Glomerular visceral epithelial cell (primary cell): ENCODE results near the gene SDHAF1.

Experiments used
- DNase-seq: peaks from one replicate; pipeline ENCODE4 v3.0.0-alpha.2; 2016; ENCODE audit errors: extremely low spot score

Gene SDHAF1

GRCh38 chr19:35986664-35987570 lies 8.1 kb upstream of the SDHAF1 start:
- no peak for DNase-seq

- no peak for DNase-seq
Measured at GRCh38 chr19:35987571-35987896, 7.5 kb upstream of the SDHAF1 start.

DNA sequence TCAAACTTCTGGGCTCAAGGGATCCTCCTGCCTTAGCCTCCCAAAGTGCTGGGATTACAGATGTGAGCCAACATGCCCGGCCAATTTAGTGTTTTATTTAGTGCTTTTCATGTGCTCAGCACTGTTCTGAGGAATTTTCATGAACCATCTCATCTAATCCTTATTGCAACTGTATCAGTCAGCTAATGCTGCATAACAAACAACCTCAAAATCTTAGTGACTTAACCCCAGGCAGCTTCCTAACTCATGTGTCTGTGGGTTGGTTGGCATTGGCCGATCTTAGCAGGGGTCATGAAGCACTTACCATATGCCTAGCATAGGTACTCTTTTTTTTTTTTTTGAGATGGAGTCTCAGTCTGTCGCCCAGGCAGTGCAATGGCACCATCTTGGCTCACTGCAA lies 6.2 kb upstream of the SDHAF1 start:
- no peak for DNase-seq

DNA sequence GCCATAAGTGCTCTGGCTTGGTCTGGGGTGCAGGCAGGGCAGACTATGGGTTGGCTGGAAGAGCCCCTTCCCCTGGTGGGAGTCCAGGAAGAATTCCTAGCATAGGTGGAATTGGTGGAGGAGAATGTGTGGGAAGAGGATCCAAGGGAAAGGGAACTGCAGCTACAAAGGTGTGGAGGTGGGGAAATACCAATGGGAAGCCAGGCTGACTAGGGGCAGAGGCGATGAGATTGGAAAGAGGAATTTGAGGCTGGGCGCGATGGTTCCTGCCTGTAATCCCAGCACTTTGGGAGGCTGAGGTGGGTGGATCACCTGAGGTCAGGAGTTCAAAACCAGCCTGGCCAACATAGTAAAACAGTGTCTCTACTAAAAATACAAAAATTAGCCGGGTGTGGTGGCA lies 4.8 kb upstream of the SDHAF1 start:
- DNase-seq: no peak

DNA sequence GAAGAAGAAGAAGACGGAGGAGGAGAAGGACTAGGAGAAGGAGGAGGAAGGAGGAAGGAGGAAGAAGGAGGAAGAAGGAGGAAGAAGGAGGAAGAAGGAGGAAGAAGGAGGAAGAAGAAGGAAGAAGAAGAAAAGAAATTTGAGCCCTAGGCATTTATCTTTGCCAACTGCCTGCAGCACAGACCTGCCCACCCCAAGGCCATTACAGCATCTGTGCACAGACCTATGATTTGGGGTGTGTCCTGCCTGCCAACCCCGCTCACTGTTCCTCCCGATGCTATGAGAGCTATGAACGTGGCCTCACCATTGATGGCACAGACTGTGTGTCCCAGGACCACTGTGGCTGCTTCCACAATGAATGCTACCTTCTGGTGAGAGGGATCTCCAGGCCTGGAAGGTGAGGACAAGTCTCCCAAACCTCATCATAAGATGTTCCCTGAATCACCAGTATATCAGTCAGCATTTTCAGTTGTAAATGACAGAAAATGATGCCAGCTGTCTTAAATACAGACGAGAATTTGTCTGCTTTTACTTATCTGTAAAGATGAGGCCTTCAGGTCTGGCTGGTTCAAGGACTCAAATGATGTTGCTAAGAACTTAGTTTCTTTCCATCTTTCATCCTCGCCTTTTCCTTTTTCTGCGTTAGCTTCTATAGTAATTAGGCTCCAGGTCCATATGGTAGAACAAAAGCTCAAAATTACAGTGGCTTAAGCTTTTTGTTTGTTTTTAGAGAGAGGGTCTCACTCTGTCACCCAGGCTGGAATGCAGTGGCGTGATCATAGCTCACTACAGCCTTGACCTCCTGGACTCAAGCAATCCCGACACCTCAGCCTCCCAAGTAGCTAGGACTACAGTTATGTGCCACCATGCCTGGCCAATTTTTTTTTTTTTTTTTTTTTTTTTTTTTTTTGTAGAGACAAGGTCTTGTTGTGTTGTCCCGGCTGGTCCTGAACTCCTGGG lies 3.9 kb upstream of the SDHAF1 start:
- DNase-seq: no peak

DNA sequence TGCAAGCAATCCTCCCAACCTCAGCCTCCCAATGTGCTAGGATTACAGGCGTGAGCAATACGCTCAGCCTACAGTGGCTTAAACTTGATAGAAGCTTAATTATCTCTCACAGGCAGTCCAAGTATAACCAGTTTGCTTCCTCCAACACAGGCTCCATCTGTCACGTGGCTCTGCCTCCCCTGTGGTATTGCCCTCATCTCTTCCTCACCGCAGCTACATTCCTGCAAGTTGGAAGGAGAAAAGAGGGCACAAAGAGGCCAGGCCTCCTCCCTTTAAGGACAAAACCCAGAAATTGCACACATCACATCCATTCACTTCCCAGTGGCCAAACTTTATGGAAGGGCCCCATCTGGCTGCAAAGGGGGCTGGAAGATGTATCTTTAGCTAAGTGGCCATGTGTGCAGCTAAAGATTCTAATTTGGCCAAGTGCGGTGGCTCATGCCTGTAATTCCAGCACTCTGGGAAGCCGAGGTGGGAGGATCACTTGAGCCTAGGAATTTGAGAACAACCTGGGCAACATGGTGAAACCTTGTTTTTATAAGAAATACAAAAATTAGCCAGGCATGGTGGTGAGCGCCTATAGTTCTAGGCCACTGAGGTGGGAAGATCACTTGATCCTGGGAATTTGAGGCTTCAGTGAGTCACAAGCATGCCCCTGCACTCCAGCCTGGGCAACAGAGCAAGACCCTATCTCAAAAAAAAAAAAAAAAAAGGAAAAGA lies 3.1 kb upstream of the SDHAF1 start:
- DNase-seq: peak; percentile 68

DNA sequence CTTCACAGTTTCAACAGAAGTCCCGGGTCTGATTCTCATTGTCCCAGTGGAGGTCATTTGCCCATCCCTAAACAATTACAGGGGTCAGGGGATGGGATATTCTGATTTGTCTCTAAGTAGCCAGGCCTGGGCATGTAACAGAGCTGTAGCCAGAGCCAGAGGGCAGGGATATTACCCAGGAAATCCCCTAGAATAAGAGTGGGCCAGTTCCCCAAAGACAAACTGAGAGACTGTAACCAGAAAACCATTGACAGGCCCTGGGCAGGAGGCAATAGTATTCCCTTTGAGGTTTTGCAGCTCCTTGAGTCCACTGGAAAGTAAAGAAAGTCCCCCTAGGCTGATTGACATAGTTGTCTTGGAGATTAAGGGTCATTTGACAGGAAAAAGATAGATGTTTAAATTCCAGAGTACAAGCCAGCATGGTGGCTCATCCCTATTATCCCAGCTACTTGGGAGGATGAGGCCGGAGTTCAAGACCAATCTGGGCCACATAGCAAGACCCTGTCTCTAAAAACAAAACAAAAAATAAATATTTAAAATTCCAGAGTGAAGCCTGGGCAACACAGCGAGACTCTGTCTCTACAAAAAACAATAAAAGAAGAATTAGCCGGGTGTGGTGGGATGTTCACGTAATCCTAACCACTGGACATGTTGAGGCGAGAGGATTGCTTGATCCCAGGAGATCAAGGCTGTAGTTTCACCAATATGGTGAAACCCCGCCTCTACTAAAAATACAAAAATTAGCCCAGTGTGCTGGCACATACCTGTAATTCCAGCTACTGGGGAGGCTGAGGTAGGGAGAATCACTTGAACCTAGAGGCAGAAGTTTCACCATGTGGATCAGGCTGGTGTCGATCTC lies 1.9 kb upstream of the SDHAF1 start:
- DNase-seq: no peak

DNA sequence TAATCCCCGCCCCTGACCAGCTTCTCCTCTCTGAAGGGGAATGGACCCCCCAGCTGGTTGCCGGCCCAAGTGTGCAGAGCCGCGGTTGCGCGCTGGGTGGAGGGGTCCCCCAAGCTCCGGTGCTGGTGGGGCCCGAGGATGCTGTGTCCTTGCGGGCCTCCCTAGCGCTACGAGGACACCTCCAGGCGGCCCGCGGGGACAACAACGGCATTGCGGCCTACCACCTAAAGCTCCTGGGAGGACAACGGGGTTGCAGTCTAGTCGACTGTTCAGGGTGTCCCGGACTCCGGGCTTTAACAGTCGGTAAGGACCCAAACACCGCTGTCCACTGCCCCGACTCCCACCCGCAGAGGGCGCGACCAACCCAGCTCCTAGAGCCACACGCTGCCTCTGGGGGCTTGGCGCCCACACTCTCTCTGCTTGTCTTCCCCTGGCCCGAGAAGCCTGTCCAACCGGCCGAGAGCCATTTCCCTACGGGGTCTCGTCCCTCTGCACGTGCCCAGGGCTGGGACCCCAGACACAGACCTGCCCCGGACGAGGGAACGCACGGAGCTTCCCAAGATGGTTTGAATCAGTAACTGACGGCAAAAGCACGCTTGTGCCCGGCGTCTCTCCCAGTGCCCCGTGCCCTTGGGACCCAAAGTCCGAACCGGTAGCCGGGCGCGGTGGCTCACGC lies 927 bp upstream of the SDHAF1 start:
- DNase-seq: no peak

GRCh38 chr19:35996777-35997176 lies 1.8 kb downstream of the SDHAF1 start:
- DNase-seq: no peak

DNA sequence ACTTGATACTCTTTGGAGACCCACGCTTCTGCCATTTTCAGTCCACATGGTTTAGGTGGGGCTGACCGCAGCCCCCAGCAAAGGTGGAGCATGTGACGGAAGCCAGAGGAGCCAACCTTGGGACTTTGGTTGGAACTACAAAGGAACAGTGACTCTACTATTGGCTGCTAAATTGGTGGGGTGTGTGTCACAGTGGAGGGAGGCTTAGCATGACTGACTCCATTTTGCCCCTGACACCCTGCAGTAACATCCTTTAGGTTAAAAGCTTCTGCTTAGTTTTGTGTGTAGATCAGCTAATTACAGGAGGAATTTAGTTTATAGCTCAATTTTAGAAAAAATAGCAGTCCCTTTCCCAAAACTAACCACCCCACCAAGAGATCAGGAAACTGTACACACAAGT lies 6.6 kb downstream of the SDHAF1 start:
- no peak for DNase-seq

DNA sequence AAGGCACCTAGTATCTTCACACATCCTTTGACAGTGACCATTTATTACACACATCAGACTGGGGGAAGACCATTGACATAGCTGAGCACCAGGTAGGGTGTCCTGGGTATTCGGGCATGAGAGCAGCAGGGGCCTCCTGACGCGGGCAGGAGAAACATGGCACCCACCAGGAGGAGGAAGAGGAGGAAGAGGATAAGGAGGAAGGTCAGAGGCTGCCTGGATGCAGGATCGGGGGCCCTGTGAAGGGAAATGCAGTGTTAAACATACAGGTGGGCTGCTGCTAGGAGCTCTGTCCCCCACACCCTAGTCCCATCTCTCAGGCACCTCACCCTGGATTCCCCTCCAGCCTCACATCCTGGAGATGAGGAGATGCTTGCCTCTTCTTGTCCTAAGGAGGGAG lies 8.3 kb downstream of the SDHAF1 start:
- DNase-seq: no peak

DNA sequence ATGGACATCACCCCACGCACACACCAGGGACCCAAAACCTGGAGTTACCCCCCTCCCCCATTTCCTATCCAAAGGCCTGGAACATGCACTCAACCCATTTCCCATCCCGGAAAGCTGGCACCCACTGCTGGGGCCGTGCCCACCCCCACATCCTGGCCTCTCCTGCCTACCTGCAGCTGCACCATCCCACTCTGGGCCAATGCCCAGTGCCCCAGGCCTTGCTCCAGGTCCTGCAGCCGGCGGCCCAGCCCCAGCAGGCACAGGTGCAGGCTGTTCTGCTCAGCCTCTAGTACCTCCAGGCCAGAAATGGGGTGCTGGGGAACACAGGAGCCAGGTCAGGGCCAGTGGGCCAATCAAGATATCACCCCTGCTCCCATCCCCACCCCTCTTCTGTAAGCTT lies 12.0 kb downstream of the SDHAF1 start:
- DNase-seq: no peak

- no peak for DNase-seq
Measured at GRCh38 chr19:36008336-36008978, 13.5 kb downstream of the SDHAF1 start, which contains the start of gene SYNE4. SYNE4 (minus strand) TSS chr19:36008813; CDS start chr19:36008681, 132 bp downstream.

DNA sequence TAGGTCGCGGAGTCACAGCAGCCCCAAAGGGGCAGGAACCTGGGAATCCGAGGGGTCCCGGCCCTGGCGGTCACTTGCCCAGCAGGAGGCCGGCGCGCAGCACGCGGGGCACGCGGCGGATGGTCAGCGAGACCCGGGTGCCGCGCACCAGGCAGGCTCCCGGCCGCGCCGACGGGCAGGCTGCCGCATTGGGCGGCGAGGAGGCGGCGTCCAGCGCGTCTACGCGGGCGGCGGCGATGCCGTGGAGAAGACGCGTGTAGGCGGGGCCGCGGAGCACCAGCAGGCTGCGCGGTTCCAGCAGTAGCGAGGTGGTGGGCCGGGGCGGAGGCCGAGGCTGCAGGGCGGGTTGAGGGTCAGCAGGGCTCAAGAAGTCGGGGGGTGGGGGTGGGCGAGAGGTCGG lies 14.2 kb downstream of the SDHAF1 start:
- no peak for DNase-seq

GRCh38 chr19:36009633-36010379 lies 14.8 kb downstream of the SDHAF1 start:
- DNase-seq: no peak

DNA sequence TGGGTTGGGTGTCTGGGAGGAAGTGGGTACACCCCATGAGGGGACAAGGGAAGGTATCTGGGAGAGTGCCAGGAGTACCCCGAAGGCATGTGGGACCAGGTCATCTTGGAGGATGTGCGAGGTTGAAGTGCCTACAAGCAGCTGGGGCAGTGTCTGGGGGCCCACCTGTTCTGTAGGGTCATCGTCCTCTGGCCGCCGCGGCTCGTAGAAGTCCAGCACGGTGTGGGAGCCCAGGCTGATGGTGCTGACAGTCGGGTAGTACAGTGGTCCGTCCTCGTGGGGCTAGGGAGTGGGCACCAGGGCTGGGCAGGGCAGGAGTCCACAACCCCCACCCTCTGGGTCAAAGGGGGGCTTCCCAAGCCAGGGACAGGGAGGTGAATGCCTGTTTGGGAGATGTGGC lies 15.4 kb downstream of the SDHAF1 start:
- no peak for DNase-seq

- no peak for DNase-seq
Measured at GRCh38 chr19:36013280-36014011, 18.5 kb downstream of the SDHAF1 start.
